COR-L47 (cell line): ENCODE data around the gene ADGRG7.
"Not testable (repeated sequence)": the region's sequence is repeated elsewhere in the genome, so short reads cannot be mapped to it uniquely, and the experiment has no call there.

Source experiments
- DNase-seq: peaks from one replicate; lab custom pipeline; 2025; lab: John Stamatoyannopoulos, UW

The ADGRG7 gene

GRCh38 chr3:100645913-100646312 lies 36.5 kb downstream of the ADGRG7 start:
- DNase-seq = no peak

- no peak for DNase-seq
Measured at GRCh38 chr3:100647171-100647570, 37.8 kb downstream of the ADGRG7 start.

GRCh38 chr3:100647657-100648056 lies 38.3 kb downstream of the ADGRG7 start:
- no peak for DNase-seq

DNA sequence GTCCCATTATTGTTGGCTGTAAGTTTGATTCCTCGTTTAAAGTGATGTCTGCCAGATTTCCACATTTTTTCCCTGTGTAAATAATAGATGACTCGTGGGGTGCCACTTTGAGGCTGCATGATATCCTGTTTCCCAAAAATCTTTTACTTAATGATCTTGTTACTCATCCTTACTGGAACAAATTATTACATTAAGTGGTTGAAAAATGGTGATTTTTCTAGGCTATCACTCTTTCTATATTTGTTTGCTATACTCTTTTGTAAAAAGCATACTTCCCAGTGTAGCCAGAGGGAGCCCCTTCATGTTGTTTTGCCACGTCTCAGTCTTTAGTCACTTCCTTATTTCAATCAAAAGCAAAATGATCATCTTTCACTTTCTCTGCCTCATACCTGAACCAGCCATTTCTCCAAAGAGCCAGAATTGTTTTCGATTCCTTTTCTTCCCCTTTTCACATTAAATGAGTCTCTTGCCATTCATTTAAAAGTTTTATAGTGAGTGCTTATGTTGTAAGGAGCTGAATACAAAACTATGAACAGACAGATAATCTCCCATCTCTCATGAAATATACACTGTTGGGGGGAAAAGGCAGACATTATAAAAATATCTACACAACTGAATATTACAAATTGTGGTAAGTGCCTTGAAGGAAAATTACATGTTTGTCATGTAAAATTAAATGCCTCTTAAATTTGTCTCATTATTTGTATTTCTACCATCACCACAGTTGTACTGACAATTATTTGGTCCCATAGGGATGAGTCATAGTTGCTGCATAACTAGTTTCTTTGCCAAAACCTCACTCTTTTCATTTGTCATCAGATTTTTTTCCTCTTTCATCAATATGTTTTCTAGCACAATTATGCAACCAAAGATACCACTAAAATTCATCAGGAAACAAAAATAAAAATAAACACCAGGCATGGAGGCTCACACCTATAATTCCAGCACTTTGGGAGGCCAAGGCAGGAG lies 41.5 kb downstream of the ADGRG7 start:
- no peak for DNase-seq

DNA sequence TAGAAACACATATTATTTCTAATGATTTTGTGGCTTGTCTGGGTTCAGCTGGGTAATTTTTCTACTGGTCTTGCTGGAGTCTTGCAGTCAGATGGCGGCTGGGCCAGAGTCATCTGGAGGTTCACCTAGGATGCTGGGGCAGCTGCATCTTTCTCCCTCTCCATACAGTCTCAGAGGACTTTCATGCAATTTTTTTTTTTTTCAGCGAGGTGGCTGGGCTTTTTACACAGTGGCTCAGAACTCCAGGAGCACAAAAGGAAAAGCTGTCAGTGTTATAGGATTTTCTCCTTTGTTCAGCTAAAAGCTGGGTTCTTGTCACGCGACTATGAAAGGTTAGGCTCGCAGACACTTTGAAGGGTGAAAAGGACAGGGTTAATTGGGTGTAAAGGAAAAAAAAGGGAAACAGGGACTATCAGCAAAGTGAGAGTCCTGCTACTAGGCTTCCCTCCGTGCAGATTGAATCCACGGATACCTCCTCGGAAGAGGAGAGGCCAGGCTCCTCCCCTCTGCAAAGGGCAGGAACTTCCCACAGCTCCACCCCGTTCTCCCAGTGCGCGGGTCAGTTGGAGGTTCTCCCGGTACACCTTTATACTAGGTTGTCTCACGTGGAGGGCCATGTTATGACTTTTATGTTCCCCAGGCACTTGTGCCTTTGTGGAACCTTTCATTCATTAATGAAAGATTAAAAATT lies 44.3 kb downstream of the ADGRG7 start:
- no peak for DNase-seq

GRCh38 chr3:100656945-100657344 lies 47.5 kb downstream of the ADGRG7 start:
- no peak for DNase-seq

DNA sequence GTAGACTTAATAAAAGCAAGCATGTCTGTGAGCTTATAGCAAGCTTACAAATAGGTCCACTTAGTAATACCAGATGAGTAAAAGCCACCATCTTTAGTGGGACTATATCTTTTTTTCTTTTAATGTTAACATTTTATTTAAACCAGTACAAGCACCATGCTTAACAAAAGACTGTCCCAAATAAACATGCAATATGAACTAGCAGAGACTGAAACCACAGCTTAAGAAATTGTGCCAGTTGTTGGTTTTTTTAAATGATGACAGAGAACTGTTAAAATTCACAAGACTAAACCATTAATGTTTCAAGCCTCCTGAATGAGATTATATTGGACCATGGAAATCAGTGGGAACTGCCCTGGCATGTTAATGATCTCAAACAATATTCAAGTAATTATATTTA lies 51.9 kb downstream of the ADGRG7 start:
- DNase-seq = not testable (repeated sequence)

DNA sequence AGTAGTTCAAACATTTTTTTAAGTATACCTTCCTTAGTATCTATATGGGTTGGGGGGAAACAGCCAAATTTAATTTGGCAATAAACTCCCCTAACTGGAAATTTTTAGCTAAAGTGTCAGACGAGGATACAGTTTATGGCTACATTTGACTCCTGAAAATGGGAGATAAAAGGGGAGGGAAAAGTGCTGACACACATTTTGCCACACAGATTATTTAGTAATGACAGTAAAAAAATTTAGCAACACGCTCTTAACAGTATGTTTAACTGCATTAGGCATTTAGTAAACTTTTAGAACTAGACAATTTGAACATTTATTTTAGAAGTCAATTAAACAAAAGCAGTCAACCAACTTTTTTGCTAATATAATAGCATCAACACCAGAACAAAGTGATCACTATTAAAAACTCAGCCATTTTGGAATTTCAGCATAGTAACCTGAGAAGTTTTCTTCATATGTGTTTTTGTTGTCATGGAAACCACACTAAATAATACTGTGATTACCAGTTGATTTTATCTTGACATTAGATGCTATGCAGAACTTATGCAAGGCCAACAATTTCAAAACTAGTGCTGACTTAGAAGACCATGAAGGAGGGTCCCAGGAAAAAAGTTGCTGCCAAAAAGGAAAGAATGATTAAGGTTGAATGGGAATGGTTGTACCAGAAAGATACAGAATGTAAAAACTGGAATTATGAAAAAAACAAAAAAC lies 52.9 kb downstream of the ADGRG7 start:
- no peak for DNase-seq

DNA sequence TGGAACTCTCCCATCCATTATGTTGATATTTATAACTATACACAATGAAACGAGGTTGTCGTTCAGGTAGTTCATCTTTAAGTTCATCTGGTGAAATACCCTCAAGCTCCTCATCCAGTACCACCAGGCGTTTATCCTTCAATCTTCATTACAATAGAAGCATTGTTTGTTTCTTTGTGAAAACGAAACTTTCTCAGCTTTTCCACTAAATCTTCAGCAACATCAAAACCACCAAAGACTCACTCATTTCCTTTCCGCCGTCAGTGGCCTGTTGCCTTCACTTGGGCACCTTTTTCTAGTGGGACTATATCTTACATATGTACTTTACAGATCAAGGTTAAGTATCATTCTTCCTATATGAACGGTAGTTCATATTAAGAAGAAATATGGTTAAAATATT lies 55.8 kb downstream of the ADGRG7 start:
- no peak for DNase-seq

- not testable (repeated sequence) for DNase-seq
Measured at GRCh38 chr3:100666699-100667098, 57.3 kb downstream of the ADGRG7 start.

GRCh38 chr3:100667316-100667715 lies 57.9 kb downstream of the ADGRG7 start:
- DNase-seq = not testable (repeated sequence)

DNA sequence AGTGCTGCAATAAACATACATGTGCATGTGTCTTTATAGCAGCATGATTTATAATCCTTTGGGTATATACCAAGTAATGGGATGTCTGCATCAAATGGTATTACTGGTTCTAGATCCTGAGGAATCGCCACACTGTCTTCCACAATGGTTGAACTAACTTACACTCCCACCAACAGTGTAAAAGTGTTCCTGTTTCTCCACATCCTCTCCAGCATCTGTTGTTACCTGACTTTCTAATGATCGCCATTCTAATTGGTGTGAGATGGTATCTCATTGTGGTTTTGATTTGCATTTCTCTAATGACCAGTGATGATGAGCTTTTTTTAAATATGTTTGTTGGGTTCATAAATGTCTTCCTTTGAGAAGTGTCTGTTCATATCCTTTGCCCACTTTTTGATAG lies 61.6 kb downstream of the ADGRG7 start:
- DNase-seq = not testable (repeated sequence)

DNA sequence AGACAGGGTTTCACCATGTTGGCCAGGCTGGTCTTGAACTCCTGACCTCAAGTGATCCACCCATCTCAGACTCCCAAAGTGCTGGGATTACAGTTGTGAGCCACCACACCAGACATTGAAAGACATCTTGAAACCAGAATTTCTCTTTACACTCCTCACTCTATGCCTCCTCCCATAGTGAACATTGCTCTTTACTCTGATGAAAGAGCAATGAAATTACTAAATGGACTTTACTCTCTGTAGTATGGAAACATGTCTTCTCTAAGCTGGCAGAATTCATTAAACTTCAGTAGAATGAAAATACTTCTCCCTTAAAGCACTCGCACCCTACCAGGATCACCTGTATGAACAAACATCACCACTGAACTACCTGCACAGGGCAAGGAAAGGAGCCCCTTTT lies 72.1 kb downstream of the ADGRG7 start:
- no peak for DNase-seq

- no peak for DNase-seq
Measured at GRCh38 chr3:100682056-100682853, 72.9 kb downstream of the ADGRG7 start.

DNA sequence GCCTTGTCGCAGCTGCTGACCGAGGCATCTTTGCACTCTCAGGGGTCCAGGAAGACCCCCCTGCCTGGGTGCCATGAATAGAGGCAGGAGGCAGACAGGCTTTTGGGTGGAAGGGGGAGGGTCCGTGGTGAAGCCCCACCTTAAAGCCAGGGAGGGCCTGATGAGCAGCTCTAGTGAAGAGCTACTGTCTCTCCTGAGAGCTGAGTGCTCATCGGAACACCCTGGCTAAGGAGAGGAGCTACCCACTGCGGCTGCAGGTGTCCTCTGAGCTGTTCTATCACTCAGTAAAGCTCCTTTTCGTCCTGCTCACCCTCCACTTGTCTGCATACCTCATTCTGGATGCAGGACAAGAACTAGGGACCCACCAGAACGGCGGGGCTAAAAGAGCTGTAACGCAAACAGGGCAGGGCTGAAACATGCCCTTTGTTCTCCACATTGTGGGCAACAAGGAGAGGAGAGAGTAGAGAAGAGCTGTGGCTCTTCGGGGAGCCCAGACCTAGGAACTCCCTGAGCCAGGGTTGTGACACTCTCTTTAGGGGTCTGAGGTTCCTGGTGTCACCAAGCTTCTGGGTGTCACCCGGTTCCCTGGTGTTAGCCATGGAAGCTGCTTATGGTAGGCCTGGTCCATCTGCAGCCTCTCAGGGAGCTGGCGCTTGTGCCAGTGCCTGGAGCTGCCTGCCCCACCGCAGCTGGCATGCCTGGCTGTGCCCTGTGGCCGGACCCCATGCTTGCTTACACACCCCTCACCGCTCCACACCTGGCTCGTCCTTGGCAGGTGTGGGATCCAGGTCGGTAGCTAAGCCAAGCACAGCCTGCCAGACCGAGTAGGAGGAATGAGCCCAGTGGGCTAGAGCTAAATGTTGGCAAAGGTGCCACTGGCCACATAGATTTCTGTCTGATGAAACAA lies 73.7 kb downstream of the ADGRG7 start:
- no peak for DNase-seq

- no peak for DNase-seq
Measured at GRCh38 chr3:100693225-100693624, 83.8 kb downstream of the ADGRG7 start.

GRCh38 chr3:100695696-100696095 lies 86.3 kb downstream of the ADGRG7 start:
- DNase-seq = no peak

DNA sequence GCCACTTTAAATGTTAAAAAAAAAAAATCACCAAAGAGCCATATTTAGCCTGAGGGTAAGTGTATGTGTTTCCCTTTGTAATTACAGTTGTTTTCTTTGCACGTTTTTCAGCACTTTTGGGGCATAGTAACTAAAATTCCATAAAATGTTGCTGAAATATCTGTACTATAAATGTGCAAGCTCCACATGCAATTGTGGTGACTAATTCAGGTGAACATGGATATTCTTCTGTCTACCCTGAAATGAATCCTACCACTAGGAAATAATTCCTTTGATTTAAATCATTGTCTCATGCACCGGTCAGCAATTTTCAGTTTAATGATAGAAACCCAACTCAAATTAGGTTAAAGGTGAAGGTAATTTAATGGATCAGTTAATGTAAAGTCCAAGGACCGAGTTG lies 86.8 kb downstream of the ADGRG7 start:
- no peak for DNase-seq

GRCh38 chr3:100697172-100697571 lies 87.8 kb downstream of the ADGRG7 start:
- no peak for DNase-seq

DNA sequence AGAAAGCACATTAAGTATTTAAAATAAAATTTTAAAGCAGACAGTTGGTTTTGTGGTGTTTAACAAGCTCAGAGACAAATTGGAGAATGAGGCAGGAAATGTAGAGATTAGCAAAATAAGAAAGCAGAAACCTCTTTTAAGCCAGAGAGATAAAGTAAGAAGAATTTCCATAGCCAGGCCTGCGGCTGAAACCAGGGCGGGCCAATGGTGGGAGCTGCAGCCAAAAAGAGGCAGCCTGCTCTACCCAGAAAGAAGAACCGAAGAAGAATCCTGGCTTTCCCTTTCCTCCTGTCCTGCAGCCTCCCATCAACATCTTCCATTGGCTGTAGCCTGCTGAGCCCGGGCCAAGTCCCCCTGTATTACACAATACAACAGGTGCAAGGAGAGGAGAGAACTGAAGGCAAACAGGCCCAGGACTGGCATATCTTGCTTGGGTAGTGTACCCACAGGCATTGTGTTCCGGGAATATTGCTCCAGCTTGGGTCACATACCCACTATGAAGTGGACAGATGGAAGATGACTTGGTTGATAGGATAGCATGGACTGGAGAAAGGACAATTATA lies 88.4 kb downstream of the ADGRG7 start:
- no peak for DNase-seq
